ENCODE results near the gene TPST1.
"Not testable (repeated sequence)": the region's sequence is repeated elsewhere in the genome, so short reads cannot be mapped to it uniquely, and the experiment has no call there.

TPST1 gene

DNA sequence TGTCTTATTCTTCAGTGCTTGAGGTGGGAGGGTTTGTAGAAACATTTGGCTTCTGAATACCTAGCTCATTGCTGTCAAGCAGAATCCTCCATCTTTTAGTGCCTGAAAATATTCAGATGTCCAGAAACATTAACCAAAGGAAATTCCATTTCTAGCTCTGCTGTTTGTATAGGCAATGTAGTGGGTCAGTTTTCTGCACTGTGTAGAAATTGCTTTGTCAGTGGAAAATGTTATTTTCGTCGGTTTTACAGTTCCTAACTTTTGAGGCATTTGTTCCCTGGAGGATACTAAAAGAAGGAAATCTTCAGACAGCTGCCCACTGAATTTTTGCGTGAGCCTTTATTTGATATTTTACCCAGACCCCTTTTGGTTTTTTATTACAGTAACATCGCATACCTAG, 143.4 kb downstream of the TPST1 start:
- no peak for DNase-seq

DNA sequence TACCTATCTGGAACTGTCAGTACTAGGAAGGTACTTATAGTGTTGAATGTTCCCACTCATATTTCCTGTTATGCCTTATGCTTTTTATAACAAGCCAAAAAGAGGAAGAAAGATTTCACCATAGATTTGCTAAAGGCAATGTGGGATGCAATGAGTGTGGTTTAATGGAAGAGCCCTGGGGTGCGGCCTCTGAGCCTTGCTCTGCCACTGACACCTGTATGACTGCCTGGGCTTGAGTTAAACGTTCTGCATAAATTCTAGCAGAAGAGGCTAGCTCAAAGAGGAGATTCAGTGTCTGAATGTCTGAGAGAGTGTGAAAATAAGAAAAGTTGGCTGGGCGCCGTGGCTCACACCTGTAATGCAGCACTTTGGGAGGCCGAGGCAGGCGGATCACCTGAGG, 143.8 kb downstream of the TPST1 start:
- DNase-seq = no peak

DNA sequence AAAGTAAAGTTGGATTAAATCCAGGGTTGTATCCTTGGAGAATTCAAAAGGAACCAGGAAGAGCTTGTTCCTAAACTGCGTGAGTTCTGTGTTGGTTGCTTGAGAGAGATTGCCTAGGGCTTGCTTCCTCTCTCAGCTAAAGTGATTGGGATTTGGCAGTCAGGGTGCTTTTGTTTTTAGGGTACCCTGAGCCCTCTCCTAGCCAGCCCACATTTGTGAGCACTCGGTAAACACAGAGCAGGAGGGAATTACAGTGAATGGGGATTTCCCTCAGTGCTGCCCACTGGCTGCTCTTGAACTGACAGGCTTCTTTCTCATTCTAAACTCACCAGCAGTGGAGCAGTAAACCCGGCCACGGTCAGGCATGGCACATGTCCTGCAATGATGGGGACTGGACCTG, 146.9 kb downstream of the TPST1 start:
- no peak for DNase-seq

DNA sequence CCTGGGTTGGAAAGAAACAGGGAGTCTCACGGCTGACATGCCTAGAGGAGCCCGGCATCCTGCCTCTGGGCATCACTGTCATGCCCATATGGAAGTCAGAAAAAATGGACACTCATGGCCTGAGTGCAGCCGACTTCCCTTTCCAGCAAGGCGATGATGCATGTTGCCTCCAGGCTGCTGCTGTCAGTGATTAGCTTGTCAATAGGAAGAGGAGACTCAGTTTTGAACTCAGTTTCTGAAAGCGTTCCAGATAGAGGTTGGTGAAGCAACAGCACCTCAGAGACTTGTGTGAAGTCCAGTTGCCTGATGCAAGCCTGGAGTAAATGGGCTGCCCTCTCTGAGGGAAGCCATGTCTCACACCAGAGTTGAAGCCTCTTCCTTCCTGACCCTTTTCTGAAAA, 148.4 kb downstream of the TPST1 start:
- no peak for DNase-seq

DNA sequence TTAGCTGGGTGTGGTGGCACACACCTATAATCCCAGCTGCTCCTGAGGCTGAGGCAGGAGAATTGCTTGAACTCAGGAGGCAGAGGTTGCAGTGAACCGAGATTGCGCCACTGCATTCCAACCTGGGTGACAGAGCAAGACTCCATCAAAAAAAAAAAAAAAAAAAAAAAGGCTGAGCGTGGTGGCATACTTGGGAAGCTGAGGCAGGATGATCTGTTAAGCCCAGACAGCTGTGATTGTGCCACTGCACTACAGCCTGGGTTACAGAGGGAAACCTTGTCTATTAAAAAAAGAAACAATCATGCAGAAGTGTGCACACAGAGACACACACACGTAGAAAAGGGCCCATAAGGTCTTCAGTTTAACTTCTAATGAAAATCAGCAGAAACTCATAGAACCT, 150.6 kb downstream of the TPST1 start:
- DNase-seq = no peak

DNA sequence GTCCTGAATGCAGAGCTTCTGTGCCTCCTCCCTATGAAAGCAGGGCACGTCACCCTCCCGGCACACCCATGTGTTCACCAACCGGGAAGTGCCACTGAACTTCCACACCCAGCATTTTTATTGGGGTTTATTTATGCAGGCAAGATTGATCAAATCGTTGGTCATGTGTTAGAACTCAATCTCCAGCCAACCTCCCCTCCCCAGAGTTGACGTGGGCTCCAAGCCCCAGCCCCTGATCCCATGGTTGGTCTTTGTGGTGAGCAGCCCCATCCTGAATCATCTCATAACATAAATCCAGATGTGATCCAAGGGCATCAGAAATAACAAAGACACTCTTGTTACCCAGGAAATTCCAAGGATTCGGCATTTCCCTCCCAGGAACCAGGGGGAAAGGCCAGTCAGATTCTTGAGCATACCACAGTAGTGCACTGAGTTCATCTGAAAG, 151.2 kb downstream of the TPST1 start:
- no peak for DNase-seq

DNA sequence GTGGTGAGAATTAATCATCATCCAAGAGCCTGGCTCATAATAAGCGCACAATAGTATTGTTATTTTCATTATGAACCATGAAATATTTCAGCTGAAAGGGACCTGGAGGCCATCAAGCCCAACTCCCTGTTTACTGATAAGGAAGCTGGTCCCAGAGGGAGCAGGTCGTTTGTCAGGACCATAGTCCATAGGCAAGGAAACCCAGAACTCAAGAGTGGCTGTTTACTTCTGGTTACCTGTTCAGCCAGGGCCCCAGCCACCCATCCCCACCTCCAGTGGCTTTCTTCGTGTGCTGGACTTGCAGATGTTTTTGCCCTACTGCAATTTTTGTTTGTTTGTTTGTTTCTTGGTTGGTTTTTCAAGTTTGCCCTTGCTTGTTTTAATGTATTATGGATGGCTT, 152.0 kb downstream of the TPST1 start:
- DNase-seq = no peak

DNA sequence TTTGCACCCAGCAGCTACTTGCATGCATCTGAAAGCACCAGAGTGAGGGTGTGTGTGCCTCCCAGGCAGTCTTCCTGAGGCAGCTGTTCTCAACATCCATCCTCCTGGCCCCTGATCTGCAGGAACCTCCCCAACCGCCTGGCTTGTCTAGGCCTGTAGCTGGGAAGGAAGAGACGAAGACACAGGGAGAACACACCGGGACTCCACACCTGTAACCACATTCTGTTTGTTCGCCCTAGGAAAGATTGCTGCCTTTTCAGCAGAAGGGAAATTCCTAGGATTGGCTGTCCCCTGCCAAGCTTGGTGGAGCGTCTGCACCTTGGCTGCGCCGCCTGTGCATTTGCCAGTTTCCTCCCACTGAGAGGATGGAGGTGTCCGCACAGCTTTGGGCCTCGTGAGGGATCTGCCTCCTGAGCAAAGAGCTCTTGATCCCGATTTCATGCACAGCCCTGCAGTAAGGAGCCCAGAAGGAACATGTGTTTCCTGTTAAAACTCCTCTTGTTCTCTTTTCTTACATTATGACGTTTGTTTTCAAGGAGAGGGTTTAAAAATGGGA, 154.6 kb downstream of the TPST1 start:
- DNase-seq = no peak

DNA sequence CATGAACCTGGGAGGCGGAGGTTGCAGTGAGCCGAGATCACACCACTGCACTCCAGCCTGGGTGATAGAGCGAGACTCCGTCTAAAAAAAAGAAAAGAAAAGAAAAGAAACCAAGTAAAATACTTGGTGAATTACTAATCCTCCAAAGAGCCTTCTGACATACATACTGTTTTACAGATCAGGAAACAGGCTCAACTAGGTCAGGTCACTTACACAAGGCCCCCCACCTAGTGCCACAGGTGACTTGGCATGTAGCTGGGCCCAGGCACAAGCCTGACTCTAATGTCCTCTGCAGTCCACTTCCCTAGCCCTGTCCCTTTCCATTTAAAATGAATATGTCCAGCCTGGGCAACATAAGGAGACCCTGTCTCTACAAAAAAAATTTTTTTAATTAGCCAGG, 157.0 kb downstream of the TPST1 start:
- no peak for DNase-seq

DNA sequence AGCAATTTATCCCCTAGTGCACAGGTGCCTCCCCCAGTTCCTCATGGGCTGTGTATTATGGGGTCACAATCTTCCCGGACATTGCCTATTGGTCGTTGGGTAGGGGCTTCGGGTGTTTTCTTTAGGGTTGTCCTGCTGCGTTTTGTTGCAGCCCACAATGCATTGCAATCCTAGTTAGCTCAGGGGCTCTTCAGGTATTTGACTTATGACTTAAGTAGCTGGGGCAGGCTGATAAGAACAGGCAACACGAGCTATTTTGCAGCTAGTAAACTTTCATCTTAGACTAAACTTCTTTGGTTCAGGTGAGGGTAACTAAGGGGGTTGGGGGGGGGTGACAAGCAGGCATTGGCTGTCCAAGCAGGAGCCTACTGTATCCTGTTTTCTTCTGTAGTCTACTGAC, 158.5 kb downstream of the TPST1 start:
- DNase-seq = no peak

DNA sequence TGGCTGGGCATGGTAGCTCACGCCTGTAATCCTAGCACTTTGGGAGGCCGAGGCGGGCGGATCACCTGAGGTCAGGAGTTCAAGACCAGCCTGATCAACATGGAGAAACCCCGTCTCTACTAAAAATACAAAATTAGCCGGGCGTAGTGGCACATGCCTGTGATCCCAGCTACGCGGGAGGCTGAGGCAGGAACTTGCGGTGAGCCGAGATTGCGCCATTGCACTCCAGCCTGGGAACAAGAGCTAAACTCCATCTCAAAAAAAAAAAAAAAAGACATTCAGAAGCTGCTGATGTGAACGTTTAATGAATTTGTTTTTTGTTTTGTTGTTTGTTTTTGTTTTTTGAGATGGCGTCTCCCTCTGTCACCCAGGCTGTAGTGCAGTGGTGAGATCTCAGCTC, 159.9 kb downstream of the TPST1 start:
- not testable (repeated sequence) for DNase-seq

DNA sequence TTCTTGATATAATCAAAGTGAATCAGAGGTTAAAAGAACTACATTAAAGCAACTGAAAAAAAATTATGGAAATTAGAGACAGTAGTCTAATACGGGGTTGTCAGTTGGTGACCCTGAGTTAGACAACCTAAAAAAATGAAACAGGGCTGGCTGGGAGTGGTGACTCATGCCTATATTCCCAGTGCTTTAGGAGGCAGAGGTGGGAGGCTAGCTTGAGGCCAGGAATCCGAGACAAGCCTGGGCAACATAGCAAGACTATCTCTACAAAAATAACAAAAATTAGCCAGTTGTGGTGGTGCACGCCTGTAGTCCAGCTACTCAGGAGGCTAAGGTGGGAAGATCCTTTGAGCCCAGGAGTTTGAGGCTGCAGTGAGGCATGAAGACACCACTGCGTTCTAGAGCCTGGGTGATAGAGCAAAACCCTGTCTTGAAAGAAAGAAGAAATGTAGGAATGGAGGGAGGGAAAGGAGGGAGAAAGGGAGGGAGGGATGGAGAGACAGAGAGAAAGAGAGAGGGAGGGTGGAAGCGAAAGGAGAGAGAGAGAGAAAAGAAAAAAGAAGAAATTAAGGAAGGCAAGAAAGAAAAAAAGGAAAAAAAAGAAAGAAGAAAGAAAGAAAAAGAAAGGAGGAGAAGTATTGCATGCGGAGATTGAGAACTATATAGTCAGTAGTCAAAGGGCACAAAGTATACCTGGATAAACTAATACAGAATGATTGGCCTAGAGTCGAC, 166.1 kb downstream of the TPST1 start:
- DNase-seq = no peak

DNA sequence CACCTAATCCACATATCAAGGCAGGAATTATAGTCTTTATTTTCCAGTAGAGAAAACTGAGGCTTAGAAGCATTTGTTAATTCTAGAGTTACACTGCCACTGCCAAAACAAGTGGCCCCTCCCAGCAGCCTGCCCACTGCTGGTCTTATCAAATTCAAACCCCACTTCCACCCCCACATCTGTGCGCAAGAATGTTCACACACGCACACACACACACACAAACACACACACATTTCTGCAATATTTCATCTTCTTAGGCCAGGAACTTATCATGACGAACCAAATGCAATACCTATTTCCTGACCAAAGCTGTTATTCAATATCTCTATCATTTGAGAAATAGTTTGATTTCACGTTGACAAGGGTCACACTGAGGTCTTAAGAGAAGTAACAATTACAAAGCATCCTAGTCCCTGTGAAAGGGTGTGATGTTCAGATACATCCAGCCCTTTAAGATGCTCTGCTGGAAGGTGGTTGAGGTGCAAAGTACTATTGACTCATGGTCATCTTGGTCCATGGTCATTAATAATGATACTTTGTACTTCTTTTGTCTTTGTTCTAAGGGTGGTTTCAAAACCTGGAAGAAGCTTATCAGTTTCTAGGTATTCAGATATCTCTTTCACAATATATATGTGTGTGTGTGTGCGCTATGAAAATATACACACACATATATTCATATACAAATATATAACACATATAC, 169.2 kb downstream of the TPST1 start:
- not testable (repeated sequence) for DNase-seq

DNA sequence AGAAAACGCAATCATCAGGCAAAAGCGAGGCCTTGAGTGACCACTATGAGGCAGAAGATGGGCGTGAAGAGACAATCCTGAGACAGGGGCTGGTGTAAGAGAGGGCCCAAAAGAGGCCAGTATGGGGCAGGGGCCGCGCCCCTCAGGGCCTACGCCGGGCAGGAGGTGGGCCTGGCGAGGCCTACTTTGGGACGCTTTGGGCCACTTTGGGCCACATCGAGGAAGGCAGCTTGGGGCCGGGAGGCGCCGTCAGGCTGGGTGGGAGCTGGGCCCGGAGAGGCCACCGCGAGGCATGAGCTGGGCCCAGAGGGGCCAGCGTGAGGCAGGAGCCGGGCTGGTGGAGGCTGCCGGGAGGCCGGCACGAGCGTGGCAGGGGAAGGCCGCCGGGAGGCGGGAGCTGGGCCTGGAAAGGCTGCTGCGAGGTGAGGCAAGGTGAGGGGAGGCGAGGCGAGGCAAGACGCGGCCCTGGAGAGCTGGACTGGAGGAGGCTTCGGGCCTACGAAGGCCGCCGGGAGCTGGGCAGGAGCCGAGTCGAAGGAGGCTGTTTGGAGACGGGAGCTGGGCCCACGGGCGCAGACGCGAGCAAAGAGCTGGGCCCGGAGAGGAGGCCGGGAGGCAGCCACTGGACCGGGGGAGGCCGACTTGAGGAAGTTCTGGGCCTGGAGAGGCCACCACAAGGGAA, 171.3 kb downstream of the TPST1 start:
- DNase-seq = no peak

DNA sequence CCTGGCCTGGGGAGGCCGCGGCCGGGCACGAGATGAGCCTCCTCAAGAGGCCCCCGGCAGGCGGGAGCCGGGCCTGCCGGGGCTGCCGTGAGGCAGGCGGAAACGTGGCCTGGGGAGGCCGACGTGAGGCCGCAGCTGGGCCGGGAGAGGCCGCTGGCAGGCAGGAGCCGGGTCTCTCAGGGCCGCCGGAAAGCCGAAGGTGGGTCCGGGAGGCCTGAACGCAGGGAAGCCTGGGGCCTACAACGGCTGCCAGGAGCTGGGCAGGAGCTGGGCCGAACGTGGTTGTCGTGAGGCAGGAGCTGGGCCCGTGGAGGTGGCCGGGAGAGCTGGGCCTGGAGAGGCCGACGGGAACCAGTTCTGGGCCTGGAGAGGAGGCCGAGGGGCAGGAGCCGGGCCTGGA, 171.9 kb downstream of the TPST1 start:
- DNase-seq = no peak

DNA sequence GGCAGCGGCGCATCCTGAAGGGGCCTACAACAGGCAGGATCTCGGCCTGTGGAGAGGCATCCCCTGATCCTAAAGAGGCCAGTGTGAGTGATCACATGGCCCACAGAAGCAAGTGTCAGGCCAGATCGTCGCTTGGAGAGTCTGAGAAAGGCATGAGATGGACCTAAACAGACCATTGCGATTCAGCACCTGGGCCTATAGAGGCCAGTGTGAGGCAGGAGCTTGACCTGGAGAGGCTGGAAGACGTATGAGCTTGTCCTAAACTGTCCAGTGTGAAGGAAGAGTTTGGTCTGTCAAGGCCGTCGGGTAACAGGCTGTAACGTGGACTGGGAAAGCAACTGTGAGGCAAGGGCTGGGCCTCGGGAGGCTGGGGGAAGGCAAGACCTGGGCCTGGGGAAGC, 172.6 kb downstream of the TPST1 start:
- no peak for DNase-seq

DNA sequence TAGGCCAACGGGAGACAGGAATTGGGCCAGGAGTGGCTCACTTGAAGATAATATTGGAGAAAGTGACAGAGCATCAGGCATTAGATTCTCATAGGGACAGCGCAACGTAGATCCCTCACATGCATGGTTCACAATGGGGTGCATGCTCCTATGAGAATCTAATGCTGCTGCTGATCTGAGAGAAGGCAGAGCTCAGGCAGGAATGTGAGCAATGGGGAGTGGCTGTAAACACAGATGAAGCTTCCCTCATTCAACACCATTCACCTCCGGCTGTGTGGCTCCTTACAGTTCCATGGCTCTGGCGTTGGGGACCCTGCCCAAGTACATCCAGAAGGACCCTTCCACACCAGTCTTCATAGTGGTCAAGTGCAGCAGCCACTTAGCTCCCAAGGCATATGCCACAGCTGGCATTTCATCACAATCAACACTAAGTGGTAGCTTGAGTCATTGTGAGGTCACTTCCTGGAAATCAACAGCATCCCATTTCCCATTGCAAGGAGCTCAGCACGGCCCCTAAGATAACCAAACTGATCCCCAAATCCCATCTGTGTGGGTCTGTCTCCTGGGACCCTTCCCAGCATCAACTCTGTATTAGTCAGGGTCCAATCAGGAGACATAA, 174.5 kb downstream of the TPST1 start:
- DNase-seq = no peak

DNA sequence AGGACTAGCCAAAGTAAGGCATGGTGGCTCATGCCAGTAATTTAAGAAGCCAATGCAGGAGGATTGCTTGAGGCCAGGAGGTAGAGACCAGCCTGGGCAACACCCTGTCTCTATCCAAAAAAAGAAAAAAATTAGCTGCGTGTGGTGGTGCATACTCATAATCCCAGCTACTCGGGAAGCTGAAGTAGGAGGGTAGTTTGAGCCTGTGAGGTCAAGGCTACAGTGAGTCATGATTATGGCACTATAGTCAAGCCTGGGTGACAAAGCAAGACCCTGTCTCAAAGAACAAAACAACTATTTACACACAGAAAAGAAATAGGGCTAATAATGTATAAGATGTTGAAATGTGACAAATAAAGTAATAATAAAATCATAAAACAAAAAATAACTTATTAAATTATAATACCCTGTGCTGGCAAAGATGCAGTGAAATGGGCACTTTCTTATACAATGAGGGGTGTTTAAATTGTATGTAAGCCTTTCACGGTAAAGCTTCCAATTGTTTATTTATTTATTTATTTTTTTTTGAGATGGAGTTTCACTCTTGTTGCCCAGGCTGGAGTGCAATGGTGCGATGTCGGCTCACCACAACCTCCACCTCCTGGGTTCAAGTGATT, 175.2 kb downstream of the TPST1 start:
- no peak for DNase-seq

DNA sequence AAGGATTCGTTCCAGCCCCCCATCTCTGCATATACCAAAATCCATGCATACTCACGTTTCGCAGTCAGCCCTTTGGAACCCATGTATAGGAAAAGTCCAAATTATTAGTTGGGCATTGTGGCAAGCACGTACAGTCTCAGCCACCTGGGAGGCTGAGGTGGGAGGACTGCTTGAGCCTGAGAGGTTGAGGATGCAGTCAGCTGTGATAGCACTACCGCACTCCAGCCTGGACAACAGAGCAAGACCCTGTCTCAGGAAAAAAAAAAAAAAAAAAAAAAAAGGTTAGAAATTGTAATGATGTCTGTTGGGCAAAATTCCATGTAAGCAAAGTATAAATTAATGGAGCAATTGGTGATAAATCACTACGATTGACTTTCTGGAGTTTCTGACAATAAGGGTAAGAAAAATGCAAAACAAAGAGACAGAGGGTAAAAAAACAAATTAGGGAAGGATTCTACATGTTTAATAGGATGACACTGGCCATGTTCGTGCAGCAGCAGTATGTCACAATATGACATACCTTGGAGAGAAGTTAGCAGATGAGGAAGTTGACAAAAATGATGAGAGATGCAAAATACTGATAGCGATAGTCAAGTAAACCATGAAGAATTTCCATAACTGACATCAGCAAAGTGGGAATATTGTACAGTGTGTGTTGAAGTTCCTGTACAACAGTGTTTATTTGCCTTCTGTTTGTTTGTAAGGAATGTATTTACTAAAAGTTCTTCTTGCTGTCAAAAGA, 177.2 kb downstream of the TPST1 start:
- DNase-seq = not testable (repeated sequence)

DNA sequence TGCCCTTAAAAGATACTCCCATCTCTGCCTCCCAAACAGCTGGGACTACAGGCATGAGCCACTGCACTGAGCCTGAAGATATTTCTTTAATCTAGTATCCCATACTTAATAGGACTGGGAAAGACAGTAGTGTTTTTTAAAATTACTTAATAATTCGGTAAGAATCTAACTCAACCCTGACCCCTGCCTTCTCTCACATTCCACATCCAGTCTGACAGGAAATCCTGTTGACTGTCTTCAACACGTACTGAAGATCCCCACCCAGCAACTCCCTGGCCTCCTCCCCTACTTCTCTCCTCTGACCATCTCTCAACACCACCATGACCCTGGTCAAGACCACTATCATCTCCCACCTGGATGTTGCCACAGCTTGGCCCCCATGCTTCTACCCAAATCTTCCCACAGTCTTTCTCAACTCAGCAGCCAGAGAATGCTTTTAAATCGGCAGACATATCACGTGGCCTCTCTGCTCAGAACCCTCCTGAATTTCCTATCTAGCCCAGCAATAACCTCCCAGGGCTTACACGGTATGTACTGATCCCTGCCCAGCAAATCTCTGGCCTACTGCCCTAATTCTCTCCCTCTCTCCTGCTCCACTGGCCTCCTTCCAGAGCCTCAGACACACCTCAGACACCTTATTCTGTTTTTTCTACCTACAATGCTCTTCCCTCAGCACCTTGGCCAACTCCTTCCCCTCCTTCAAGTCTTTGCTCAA, 180.2 kb downstream of the TPST1 start:
- DNase-seq = not testable (repeated sequence)

DNA sequence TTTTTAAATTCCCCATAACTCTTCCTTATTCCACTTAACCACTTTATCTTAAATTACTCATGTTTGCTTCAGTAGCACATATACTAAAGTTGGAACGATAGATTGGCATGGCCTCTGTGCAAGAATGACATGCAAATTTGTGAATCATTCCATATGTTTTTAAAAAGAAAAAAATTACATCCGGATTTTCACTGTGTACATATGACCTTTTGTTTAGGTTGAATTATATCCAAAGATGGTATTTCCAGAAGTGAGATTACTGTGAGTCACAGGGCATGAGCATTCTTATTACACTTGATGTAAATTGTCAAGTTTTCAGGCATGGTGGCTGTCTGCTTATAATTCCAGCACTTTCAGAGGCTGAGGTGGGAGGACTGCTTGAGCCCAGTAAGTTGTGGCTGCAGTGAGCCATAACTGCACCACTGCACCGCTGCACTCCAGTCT, 190.0 kb downstream of the TPST1 start:
- DNase-seq = not testable (repeated sequence)

Measured in activated T-cell treated with anti-CD3 and anti-CD28 coated beads, Interleukin-2, amount 50 U/mL, for 48 hours (primary cell).